OCI-LY7 (cell line): ENCODE measurements around the gene DEGS1. TPM values are rescaled to one million over a fixed set of nuclear protein-coding genes. Genes with fewer than 3 reads are reported as not detected.

Experiments used
- BruUV-seq: library from RNA; stranded (reverse); fragments of 400-500 nt; replicated peaks from 2 replicates; lab custom pipeline; 2021; lab: Mats Ljungman, UMichigan
- CTCF ChIA-PET: fragments of 300-600 bp; sonication (Branson Sonifier 250); formaldehyde crosslinking; loops from one replicate; lab custom pipeline; 2022; ENCODE audit warnings: antibody characterized with exemption; ENCODE audit not compliant: unreplicated experiment; lab: Charles Lee
- POLR2A ChIA-PET: fragments of 300-600 bp; sonication (Branson Sonifier 250); formaldehyde crosslinking; loops from one replicate; lab custom pipeline; 2022; ENCODE audit warnings: antibody characterized with exemption; lab: Charles Lee
- DNase-seq: peaks from one replicate; pipeline ENCODE4 v3.0.0-alpha.2; 2015; ENCODE audit warnings: low spot score
- H2AFZ ChIP-seq: fragments of 200-600 bp; sonication (generic), shearing (Covaris generic); 2 replicates; pipeline ENCODE4 v1.6.1; 2014; ENCODE audit warnings: mild to moderate bottlenecking, antibody characterized with exemption, low read length, moderate library complexity
- H3K27ac ChIP-seq: fragments of 200-600 bp; sonication (generic); 2 replicates; pipeline ENCODE4 v1.5.1; 2014; ENCODE audit warnings: mixed run types, low read depth, mild to moderate bottlenecking, moderate library complexity, low read length, inconsistent platforms; ENCODE audit not compliant: poor library complexity, severe bottlenecking
- H3K36me3 ChIP-seq: fragments of 200-600 bp; sonication (generic); 2 replicates; pipeline ENCODE4 v1.6.1; 2014; ENCODE audit warnings: mild to moderate bottlenecking, antibody characterized with exemption, low read length, moderate library complexity, mixed read lengths; ENCODE audit not compliant: insufficient read depth
- H3K4me1 ChIP-seq: fragments of 200-600 bp; sonication (generic); 2 replicates; pipeline ENCODE4 v1.5.1; 2014; ENCODE audit warnings: mild to moderate bottlenecking, low read length; ENCODE audit not compliant: insufficient read depth, poor library complexity, severe bottlenecking
- H3K4me2 ChIP-seq: fragments of 200-600 bp; sonication (generic); 2 replicates; pipeline ENCODE4 v1.6.1; 2014; ENCODE audit warnings: mild to moderate bottlenecking, low read length
- H3K4me3 ChIP-seq: fragments of 200-600 bp; sonication (generic); 2 replicates; pipeline ENCODE4 v1.5.1; 2014; ENCODE audit warnings: mild to moderate bottlenecking, low read depth, low read length; ENCODE audit not compliant: poor library complexity, severe bottlenecking
- H3K79me2 ChIP-seq: fragments of 200-600 bp; sonication (generic); 2 replicates; pipeline ENCODE4 v1.6.1; 2016; ENCODE audit warnings: low read depth, mild to moderate bottlenecking, low read length, moderate library complexity, mixed read lengths; ENCODE audit not compliant: insufficient read depth
- H3K9me2 ChIP-seq: fragments of 200-600 bp; sonication (generic); 2 replicates; pipeline ENCODE4 v1.6.1; 2016; ENCODE audit warnings: mild to moderate bottlenecking, low read length, mixed read lengths; ENCODE audit not compliant: insufficient read depth
- H3K9me3 ChIP-seq: fragments of 200-600 bp; sonication (generic); 2 replicates; pipeline ENCODE4 v1.6.1; 2014; ENCODE audit warnings: mild to moderate bottlenecking, mixed run types, low read length, mixed read lengths
- H4K20me1 ChIP-seq: fragments of 200-600 bp; sonication (generic); 2 replicates; pipeline ENCODE4 v1.6.1; 2014; ENCODE audit warnings: mild to moderate bottlenecking, antibody characterized with exemption, low read length, moderate library complexity, mixed read lengths; ENCODE audit not compliant: insufficient read depth
- CTCF ChIP-seq: fragments of 200-600 bp; sonication (generic); conservative IDR thresholded peaks from 2 replicates; pipeline ENCODE4 v1.5.1; 2014; ENCODE audit warnings: mild to moderate bottlenecking, antibody characterized with exemption, low read length, moderate library complexity, mixed read lengths
- EZH2phosphoT487 ChIP-seq: fragments of 200-600 bp; sonication (generic); IDR thresholded peaks from 2 replicates; pipeline ENCODE4 v1.6.1; 2018; ENCODE audit warnings: low read depth, borderline replicate concordance, mild to moderate bottlenecking, mixed run types, antibody characterized with exemption, low read length, moderate library complexity, mixed read lengths
- intact Hi-C: fragments of 100-400 bp; cut with micrococcal nuclease; formaldehyde crosslinking; loops from one replicate; pipeline ENCODE4 v1.10.0; 2022; ENCODE audit not compliant: unreplicated experiment
- small RNA-seq: library from RNA; depleted of rRNA; stranded (forward); fragments of <200 nt; gene quantifications from one replicate; pipeline ENCODE3, GENCODE V24; 2014
- total RNA-seq, 2 experiments: library from RNA; depleted of rRNA in 1 of 2; stranded (reverse); fragments of >200 nt in 1 of 2; shearing (Covaris generic) in 1 of 2; gene quantifications; 2 replicates each; pipeline ENCODE4 v1.2.3, GENCODE V29; 2014 to 2022

DEGS1 gene
- total RNA-seq, 2 experiments from 2014 or later, result 34.8 to 53.2 TPM

- H3K9me2 ChIP-seq, result no peaks in the 10 kb centered on the region
- no peak overlapping the region for H2AFZ ChIP-seq
- intact Hi-C loops, result no loop called here
- no TSS peak for BruUV-seq
- DNase-seq, result no peak
- H3K9me3 ChIP-seq, result no peaks in the 10 kb centered on the region
- H3K4me1 ChIP-seq, result peaks cover 20% of the 10 kb centered on the region
- no peaks in the 10 kb centered on the region for H3K79me2 ChIP-seq
- ChIA-PET POLR2A (interaction anchor here (0.6 to 2.0 kb wide), 4 partner anchors 15 to 1760 kb away, joined by 4 to 5 read pairs (median 4); no protein-coding TSS in a partner anchor), CTCF (interaction anchor here (0.6 kb wide), 1 partner anchor 59 kb away, joined by 3 read pairs; no protein-coding TSS in a partner anchor)
- H4K20me1 ChIP-seq, result no peaks in the 10 kb centered on the region
- H3K4me3 ChIP-seq, result no peak overlapping the region
- no peak overlapping the region for H3K4me2 ChIP-seq
- no peak overlapping the region for H3K27ac ChIP-seq
- peaks cover 52% of the 10 kb centered on the region for H3K36me3 ChIP-seq
- no peak for TF ChIP-seq EZH2phosphoT487
- no peak for TF ChIP-seq CTCF
Observed at GRCh38 chr1:224238212-224238611, 55.2 kb downstream of the DEGS1 start.

- H3K4me1 ChIP-seq, result peaks cover 20% of the 10 kb centered on the region
- H3K79me2 ChIP-seq, result no peaks in the 10 kb centered on the region
- ChIA-PET POLR2A (no interaction called here), CTCF (no interaction called here)
- peaks cover 57% of the 10 kb centered on the region for H3K36me3 ChIP-seq
- TF ChIP-seq EZH2phosphoT487 (no peak), CTCF (no peak)
- H3K9me2 ChIP-seq, result no peaks in the 10 kb centered on the region
- intact Hi-C loops, result no loop called here
- H3K4me3 ChIP-seq, result no peak overlapping the region
- no peak overlapping the region for H3K4me2 ChIP-seq
- H4K20me1 ChIP-seq, result no peaks in the 10 kb centered on the region
- no peak overlapping the region for H3K27ac ChIP-seq
- DNase-seq, result no peak
- no peak overlapping the region for H2AFZ ChIP-seq
- no peaks in the 10 kb centered on the region for H3K9me3 ChIP-seq
- no TSS peak for BruUV-seq
Observed at GRCh38 chr1:224238756-224239155, 55.7 kb downstream of the DEGS1 start.

Small RNAs within 50 kb of the gene (small RNA-seq; reads per million reads assigned to genes)
- gene AC092809.3, result not detected
- not detected for gene RF00139

Other genes starting within 250 kb of the DEGS1 start
- gene FBXO28, start 69.1 kb upstream of the DEGS1 start, total RNA-seq (2014; rRNA removed; shearing (Covaris generic)), result 23.3 and 25.1 TPM in 2 replicates
- 17.4 and 20.1 TPM in 2 replicates for gene FBXO28, start 69.1 kb upstream of the DEGS1 start, total RNA-seq (2022)
- 31.6 and 33.9 TPM in 2 replicates for gene NVL, start 146.9 kb downstream of the DEGS1 start, total RNA-seq (2014; rRNA removed; shearing (Covaris generic))
- 36.7 and 43.0 TPM in 2 replicates for gene NVL, start 146.9 kb downstream of the DEGS1 start, total RNA-seq (2022)
- 20.7 and 24.1 TPM in 2 replicates for gene CNIH4, start 173.6 kb downstream of the DEGS1 start, total RNA-seq (2014; rRNA removed; shearing (Covaris generic))
- 28.6 and 31.0 TPM in 2 replicates for gene CNIH4, start 173.6 kb downstream of the DEGS1 start, total RNA-seq (2022)